ENCODE results near the gene VGLL4.

GRCh38 chr3:11584570-11584969, 59.1 kb downstream of the VGLL4 start:
- TF ChIP-seq CTCF (IDR thresholded peaks at IDR 0.05) (no peak), POLR2A (IDR thresholded peaks at IDR 0.05) (no peak), EP300 (IDR thresholded peaks at IDR 0.05) (no peak), POLR2AphosphoS5 (IDR thresholded peaks at IDR 0.05) (no peak)

Data from gastroesophageal sphincter (tissue), 3 donors.